GM18861 (cell line): ENCODE results near the gene TBCD.
A peak's percentile ranks its signal among the peaks of the same experiment; 100 is the strongest.

ENCODE experiments used
- ATAC-seq: cut with Tn5 transposase; IDR thresholded peaks from one replicate; pipeline ENCODE4 v1.9.1; 2021; ENCODE audit not compliant: unreplicated experiment

The TBCD gene

DNA sequence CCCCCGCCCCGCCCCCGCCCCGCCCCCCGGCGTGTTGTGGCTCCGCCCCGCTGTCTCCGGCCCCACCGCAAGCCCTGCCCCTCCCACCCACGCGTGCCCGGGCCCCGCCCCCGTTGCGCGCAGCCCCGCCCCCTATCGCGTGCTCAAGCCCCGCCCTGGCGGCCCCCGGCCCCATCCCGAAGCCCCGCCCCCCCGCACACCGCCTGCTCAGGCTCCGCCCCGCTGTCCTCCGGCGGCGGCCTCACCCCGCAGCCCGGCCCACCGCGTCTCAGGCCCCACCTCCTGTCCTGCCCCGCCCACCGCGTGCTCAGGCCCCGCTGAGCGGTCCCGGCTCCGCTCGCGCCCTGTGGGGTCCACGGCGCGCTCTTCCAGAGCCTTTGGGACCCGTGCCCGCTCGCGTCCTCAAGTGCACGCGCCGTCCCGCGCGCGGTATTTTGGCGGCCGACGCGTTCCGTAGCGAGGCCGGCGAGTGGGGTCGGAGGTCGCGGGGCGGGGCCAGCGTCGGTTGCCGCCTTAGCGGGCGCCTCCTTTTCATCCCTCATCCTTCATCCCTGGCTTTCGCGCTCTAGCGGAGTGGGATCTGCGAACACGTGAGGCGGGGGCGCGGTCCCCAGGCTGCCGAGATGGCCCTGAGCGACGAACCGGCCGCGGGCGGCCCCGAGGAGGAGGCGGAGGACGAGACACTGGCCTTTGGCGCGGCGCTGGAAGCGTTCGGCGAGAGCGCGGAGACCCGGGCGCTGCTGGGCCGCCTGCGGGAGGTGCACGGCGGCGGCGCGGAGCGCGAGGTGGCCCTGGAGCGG, at the start of gene TBCD:
Gene TBCD, plus strand, starts transcription at position 495 of the 800 bp plus-strand sequence. Its CDS starts 129 bp downstream, at position 624.
- peak; percentile 62 for ATAC-seq

GRCh38 chr17:82702231-82702927, 49.5 kb upstream of the TBCD start:
- no peak for ATAC-seq

- ATAC-seq, result no peak
Observed at GRCh38 chr17:82703036-82703745, 48.7 kb upstream of the TBCD start.

- ATAC-seq, result no peak
Observed at GRCh38 chr17:82703935-82704865, 47.7 kb upstream of the TBCD start.

- ATAC-seq, result no peak
Observed at GRCh38 chr17:82704886-82705285, 47.0 kb upstream of the TBCD start.

DNA sequence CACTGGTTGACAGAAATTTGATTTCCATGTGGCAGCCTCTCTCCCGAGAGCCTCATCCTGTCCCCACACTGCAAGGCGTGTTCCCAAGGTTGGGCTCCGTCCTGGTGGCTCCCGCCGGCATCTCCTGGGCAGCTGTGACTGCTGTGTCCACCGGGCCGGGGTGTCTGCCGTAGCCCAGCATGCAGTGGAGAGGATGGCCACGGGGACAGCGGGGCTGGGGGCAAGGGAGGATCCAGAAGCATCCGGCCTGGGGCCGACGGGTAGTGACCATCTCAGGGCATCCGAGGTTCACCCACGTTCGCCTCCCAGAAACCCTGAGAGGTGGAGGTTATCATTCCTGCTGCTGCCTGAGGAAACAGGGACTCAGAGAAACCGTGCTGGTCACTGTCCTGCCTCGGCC, 46.1 kb upstream of the TBCD start:
- no peak for ATAC-seq

- ATAC-seq, result no peak
Observed at GRCh38 chr17:82709024-82709675, 42.7 kb upstream of the TBCD start.

DNA sequence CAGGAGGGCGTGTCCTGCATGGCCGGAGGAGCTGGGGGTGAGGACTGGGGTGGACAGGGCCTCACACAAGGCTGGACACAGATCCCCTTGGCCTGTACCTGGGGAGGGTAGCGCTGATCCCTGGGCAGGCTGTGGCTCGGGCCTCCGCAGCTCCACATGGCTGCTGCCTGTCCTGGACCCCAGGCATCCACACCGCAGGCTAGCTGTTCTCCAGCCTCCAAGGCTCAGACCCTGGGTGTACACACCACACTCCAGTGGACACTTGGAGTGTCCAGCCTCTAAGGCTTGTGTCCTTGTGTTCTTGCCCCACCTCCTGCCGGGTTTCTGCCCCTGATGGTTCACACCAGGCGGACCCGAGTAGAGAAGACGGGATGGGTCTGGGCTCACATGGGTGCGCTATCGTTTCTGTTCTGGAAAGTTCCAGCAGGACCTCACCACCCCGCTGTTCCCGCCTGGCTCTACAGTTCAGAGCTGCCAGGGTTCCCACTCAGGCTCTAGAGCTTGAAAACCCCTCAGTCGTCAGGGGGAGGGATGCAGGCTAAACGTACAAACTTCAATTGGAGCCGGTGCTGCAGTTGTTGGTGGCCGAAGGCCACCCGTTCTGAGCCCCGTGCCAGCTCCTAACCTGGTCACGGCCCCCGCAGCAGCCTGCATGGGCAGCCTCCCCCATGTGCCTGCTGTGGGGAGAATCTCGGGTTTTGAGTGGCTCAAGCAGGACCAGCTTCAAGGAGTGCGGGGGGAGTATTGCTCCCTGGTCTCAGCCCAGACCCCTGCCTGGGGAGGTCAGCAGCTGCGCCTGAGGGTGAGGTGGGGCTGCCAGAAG, 42.0 kb upstream of the TBCD start:
- ATAC-seq, result no peak

- no peak for ATAC-seq
Observed at GRCh38 chr17:82710499-82711232, 41.2 kb upstream of the TBCD start.

GRCh38 chr17:82713071-82713723, 38.7 kb upstream of the TBCD start:
- ATAC-seq, result no peak

DNA sequence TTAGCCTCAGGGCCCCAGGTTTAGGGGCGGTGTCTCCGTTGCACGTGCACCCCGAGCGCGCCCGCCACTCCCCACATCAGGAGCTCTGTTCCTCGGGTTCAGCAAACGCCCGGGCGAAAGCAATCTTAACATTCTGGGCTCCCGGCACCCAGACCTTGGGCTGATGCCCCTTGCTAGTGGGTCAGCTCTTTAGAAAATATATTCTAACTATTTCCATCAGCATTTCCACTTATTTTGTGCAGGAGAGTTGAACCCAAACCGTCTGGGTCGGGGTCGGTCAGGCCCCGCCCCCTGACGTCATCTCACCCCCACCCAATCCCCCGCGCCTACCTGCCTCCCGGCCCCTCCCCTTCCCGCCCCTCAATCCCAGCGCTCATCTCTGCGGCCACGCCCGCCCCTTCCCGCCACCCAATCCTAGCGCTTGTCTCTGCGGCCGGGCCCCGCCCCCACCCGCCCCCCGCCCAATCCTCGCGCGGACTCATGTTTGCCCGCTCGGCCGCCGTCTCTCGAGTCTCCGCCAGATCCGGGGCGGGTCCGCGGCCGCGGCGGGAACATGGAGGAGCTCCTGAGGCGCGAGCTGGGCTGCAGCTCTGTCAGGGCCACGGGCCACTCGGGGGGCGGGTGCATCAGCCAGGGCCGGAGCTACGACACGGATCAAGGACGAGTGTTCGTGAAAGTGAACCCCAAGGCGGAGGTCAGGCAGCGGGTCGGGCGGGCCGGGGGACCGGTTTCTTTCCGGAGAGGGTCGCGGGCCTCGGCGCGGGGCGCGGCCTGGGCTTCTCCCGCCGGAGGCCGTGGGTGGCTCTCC, 35.5 kb upstream of the TBCD start, which contains the start of gene FN3KRP:
Gene FN3KRP, plus strand, starts transcription at position 504 of the 808 bp plus-strand sequence. Its CDS starts 50 bp downstream, at position 554.
- peak; percentile 61 for ATAC-seq

DNA sequence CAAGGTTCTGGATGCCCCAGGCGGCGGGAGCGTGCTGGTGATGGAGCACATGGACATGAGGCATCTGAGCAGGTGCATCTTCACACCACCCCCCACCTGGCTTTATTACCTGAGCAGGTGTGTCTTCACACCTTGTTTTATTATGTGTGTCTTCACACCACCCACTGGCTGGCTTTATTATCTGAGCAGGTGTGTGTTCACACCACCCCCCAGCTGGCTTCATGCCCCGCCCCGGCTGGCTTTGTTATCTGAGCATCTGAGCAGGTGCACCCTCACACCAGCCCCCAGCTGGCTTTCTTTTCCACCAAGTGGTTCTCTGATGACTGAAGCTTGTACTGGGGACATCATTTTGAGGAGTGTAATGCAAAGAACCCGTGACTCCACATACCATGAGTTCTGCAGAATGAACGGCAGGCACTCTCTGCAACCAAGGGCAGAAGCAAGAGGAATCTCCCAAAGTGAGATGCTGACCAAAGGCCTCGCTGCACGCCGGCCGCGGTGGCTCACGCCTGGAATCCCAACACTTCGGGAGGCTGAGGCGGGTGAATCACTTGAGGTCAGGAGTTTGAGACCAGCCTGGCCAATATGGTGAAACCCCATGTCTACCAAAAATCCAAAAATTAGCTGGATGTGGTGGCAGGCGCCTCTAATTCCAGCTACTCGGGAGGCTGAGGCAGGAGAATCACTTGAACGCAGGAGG, 32.7 kb upstream of the TBCD start:
- ATAC-seq, result no peak

DNA sequence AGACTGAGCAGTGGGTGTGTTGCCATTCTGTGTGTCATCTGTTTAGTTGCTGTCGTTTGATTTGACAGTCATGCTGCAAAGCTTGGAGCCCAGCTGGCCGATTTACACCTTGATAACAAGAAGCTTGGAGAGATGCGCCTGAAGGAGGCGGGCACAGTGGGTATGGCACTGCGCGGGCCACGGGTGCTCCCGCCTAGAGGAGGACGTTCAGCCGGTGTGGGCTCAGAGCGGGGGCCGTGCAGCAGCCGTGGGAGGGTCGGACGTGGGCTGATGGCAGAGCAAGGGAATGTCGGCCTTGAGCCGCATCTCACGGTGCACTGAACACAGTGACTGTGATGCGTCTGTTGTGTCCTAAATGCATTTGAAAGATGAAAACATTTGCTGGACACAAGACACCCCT, 31.7 kb upstream of the TBCD start:
- ATAC-seq, result no peak

DNA sequence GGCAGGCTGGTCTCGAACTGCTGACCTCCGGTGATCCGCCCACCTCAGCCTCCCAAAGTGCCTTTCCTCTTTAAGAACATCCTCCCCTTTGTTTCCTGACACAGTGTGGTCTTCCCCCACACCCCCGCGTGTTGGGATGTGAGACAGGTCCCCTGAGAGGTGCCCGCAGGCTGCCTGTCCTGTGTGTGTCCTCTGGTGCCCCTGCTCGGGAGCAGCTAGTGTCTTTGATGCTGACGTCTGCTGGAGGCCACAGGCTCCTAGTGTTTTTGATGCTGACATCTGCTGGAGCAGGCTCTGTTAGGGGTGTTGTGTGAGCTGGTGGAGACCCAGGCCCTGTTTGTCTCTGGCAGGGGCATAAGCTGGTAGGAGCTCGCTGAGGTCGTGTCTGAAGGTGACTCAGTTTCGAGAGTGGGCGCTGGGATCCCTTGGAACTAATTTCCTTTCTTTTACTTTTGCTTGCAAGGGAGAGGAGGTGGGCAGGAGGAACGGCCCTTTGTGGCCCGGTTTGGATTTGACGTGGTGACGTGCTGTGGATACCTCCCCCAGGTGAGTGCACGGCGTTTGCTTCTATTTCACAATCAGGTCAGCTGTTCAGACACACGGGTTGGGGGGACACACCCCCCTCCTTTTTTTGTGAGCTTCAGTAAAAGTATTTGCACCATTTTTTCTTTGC, 29.4 kb upstream of the TBCD start:
- no peak for ATAC-seq

DNA sequence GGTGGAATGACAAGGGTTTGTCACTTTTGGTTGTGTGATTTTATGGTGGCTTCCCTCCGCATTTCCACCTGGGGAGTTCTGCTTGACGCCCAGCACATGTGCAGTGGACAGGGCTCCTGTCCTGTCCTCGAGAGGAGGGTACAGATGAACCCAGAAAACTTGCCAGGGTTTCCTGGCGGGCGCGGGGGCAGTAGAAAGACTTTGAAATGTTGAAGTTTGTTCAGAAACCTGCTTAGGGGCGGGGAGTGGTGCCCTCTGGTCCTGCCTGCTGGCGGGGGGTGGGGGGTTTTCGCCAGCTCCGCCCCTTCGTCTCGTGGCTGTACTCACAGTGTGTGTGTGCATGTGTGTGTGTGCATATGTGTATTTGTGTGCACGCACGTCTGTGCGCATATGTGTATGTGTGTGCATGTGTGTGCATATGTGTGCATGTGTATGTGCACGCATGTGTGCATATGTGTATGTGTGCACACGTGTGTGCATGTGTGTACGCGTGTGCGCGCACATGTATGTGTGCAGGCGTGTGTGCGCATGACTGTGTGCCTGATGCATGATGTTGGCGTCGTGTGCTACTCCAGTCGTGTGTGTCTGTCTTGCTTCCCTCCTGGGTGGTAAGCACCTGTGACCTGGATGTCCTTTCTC, 28.6 kb upstream of the TBCD start:
- ATAC-seq, result no peak

GRCh38 chr17:82726427-82726826, 25.4 kb upstream of the TBCD start:
- no peak for ATAC-seq
